Measurements from ENCODE around the gene TEX36.

DNA sequence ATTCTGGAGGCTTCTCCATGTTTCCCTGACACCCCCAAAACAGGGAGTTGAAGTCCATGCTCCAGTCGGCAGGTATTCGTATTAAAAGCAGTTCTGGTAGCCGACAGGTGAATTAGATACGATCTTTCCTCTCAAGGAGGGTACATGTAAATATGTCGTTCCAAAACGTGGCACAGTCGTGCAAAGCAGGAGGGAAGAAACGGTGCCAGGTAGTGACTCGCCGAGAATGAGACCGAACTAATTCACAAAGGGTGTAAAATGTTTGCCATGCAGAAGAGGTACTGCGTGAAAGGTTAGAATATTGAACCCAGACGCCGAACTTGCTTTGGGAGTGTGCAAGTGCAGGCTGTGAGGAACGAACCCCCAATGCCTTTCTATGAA, 37.0 kb upstream of the TEX36 start:
- TF ChIP-seq POLR2A (IDR thresholded peaks at IDR 0.05) (no peak), CTCF (IDR thresholded peaks at IDR 0.05) (no peak)
